CD4-positive, alpha-beta T cell (primary cell): ENCODE data around the gene GPR180. TPM values are rescaled to one million over a fixed set of nuclear protein-coding genes. Genes with fewer than 3 reads are reported as not detected.

Experiments used
- ATAC-seq: fragments of 200-7000 bp; cut with Tn5 transposase; one replicate; pipeline ENCODE4 v1.10.0; 2022; ENCODE audit warnings: mild to moderate bottlenecking; ENCODE audit not compliant: poor library complexity
- CTCF ChIA-PET: fragments of 350-600 bp; sonication (Branson Sonifier 250); formaldehyde crosslinking; loops from one replicate; lab custom pipeline; 2021; ENCODE audit warnings: antibody characterized with exemption, inconsistent platforms; lab: Charles Lee
- POLR2A ChIA-PET: fragments of 350-600 bp; sonication (Branson Sonifier 250); formaldehyde crosslinking; loops from one replicate; lab custom pipeline; 2021; ENCODE audit warnings: antibody characterized with exemption, inconsistent platforms; lab: Charles Lee
- DNase-seq, 14 experiments: peaks; one replicate each; pipeline ENCODE4 v3.0.0-alpha.2; 2013 to 2020; ENCODE audit warnings: mixed read lengths in 2 of 14
- H3K27ac ChIP-seq, 2 donors: one replicate each; pipeline versions ENCODE4 v1.5.1 to v1.7.0; 2013; ENCODE audit warnings: low read length in 2 of 2, low read depth in 1 of 2, mild to moderate bottlenecking in 1 of 2
- H3K27me3 ChIP-seq, 2 experiments: 1 replicate in 1 of 2; 2 replicates in 1 of 2; pipeline versions ENCODE4 v1.6.1 to v1.7.0; 2013; ENCODE audit warnings: low read length in 2 of 2, control low read depth in 1 of 2, mild to moderate bottlenecking in 1 of 2, moderate library complexity in 1 of 2; ENCODE audit not compliant: insufficient read depth in 2 of 2, control insufficient read depth in 1 of 2
- H3K36me3 ChIP-seq: one replicate; pipeline ENCODE4 v1.6.1; 2013; ENCODE audit warnings: low read length, control low read depth; ENCODE audit not compliant: insufficient read depth
- H3K4me1 ChIP-seq: one replicate; pipeline ENCODE4 v1.6.1; 2013; ENCODE audit warnings: low read length, control low read depth; ENCODE audit not compliant: insufficient read depth
- H3K4me3 ChIP-seq: one replicate; pipeline ENCODE4 v1.5.1; 2013; ENCODE audit warnings: mild to moderate bottlenecking, low read length, moderate library complexity
- H3K9me3 ChIP-seq, 2 experiments: 1 replicate in 1 of 2; 2 replicates in 1 of 2; pipeline versions ENCODE4 v1.6.1 to v1.7.0; 2013; ENCODE audit warnings: low read length in 2 of 2, mild to moderate bottlenecking in 2 of 2, control low read depth in 1 of 2, moderate library complexity in 1 of 2; ENCODE audit not compliant: control insufficient read depth in 1 of 2, insufficient read depth in 1 of 2
- H3K27ac Mint-ChIP-seq: one replicate; pipeline ENCODE4 v1.8.0; 2020; ENCODE audit warnings: mixed read lengths
- H3K27me3 Mint-ChIP-seq: one replicate; pipeline ENCODE4 v1.8.0; 2021; ENCODE audit warnings: mixed read lengths
- H3K36me3 Mint-ChIP-seq: one replicate; pipeline ENCODE4 v1.8.0; 2021; ENCODE audit warnings: low read depth, mixed read lengths
- H3K4me1 Mint-ChIP-seq: one replicate; pipeline ENCODE4 v1.8.0; 2021; ENCODE audit warnings: low read depth, mixed read lengths
- H3K4me3 Mint-ChIP-seq: one replicate; pipeline ENCODE4 v1.8.0; 2020; ENCODE audit warnings: mild to moderate bottlenecking, mixed read lengths
- H3K9me3 Mint-ChIP-seq: one replicate; pipeline ENCODE4 v1.8.0; 2020; ENCODE audit warnings: mixed read lengths
- CTCF ChIP-seq: fragments of 200-600 bp; IDR thresholded peaks from one replicate; pipeline ENCODE4 v1.8.0; 2022; ENCODE audit warnings: antibody characterized with exemption, mild to moderate bottlenecking
- intact Hi-C, 2 experiments: fragments of 100-400 bp; cut with DNase I in 1 of 2; cut with micrococcal nuclease in 1 of 2; formaldehyde crosslinking; loops; one replicate each; pipeline versions ENCODE4 v1.15.1 to v1.9.0; 2023 to 2025; cut with DNase I, micrococcal nuclease
- total RNA-seq, 174 experiments: library from RNA in 2 of 174; stranded (reverse) in 2 of 174; gene quantifications; one replicate each; pipeline ENCODE4 v1.2.3 and lab custom pipeline; 2021 to 2026

GPR180 gene
- total RNA-seq, 2 experiments from 2014 or later: 0.80 to 0.92 TPM

GRCh38 chr13:94585543-94586101 is 16.0 kb upstream of the GPR180 start:
- no peaks in the 10 kb centered on the region for H3K27me3 ChIP-seq
- POLR2A ChIA-PET: no interaction called here
- Mint-ChIP-seq H3K27me3 (no peaks in the 10 kb centered on the region), H3K4me1 (peaks cover 19% of the 10 kb centered on the region), H3K27ac (no peak overlapping the region), H3K9me3 (no peaks in the 10 kb centered on the region), H3K36me3 (peaks cover 84% of the 10 kb centered on the region), H3K4me3 (no peak overlapping the region)
- no peak overlapping the region for H3K27ac ChIP-seq
- no peak overlapping the region for H3K4me3 ChIP-seq
- no peak for TF ChIP-seq CTCF
- H3K9me3 ChIP-seq: no peaks in the 10 kb centered on the region
- intact Hi-C loops: no loop called here
- CTCF ChIA-PET: interaction anchor here (1.0 kb wide), 1 partner anchor 36 kb away, joined by 3 read pairs; no protein-coding TSS in a partner anchor
- H3K4me1 ChIP-seq: peaks cover 2% of the 10 kb centered on the region
- ATAC-seq (no peak), DNase-seq (no peak)
- peaks cover 64% of the 10 kb centered on the region for H3K36me3 ChIP-seq

GRCh38 chr13:94586371-94586770 is 15.3 kb upstream of the GPR180 start:
- H3K9me3 ChIP-seq: no peaks in the 10 kb centered on the region
- ATAC-seq (no peak), DNase-seq (no peak)
- H3K27me3 ChIP-seq: no peaks in the 10 kb centered on the region
- peaks cover 23% of the 10 kb centered on the region for H3K4me1 Mint-ChIP-seq
- H3K27ac Mint-ChIP-seq: no peak overlapping the region
- no peak for TF ChIP-seq CTCF
- H3K36me3 ChIP-seq: peaks cover 64% of the 10 kb centered on the region
- no peak overlapping the region for H3K4me3 Mint-ChIP-seq
- H3K36me3 Mint-ChIP-seq: peaks cover 84% of the 10 kb centered on the region
- no peak overlapping the region for H3K27ac ChIP-seq
- peaks cover 5% of the 10 kb centered on the region for H3K4me1 ChIP-seq
- no peaks in the 10 kb centered on the region for H3K9me3 Mint-ChIP-seq
- POLR2A ChIA-PET: no interaction called here
- H3K4me3 ChIP-seq: no peak overlapping the region
- intact Hi-C loops: no loop called here
- CTCF ChIA-PET: no interaction called here
- H3K27me3 Mint-ChIP-seq: no peaks in the 10 kb centered on the region

GRCh38 chr13:94588541-94588940 is 13.1 kb upstream of the GPR180 start:
- Histone ChIP-seq H3K4me1 (peaks cover 9% of the 10 kb centered on the region), H3K4me3 (no peak overlapping the region), H3K27ac (no peak overlapping the region), H3K27me3 (no peaks in the 10 kb centered on the region), H3K36me3 (peaks cover 52% of the 10 kb centered on the region), H3K9me3 (no peaks in the 10 kb centered on the region)
- no peak overlapping the region for H3K4me3 Mint-ChIP-seq
- POLR2A ChIA-PET: no interaction called here
- intact Hi-C loops: no loop called here
- no peak for TF ChIP-seq CTCF
- H3K9me3 Mint-ChIP-seq: no peaks in the 10 kb centered on the region
- no peaks in the 10 kb centered on the region for H3K27me3 Mint-ChIP-seq
- H3K27ac Mint-ChIP-seq: no peak overlapping the region
- H3K4me1 Mint-ChIP-seq: peaks cover 29% of the 10 kb centered on the region
- CTCF ChIA-PET: no interaction called here
- peaks cover 70% of the 10 kb centered on the region for H3K36me3 Mint-ChIP-seq
- ATAC-seq (no peak), DNase-seq (no peak)
